GM18502 (cell line): ENCODE measurements around the gene PAQR5.
"Not testable (repeated sequence)": the region's sequence is repeated elsewhere in the genome, so short reads cannot be mapped to it uniquely, and the experiment has no call there.

Source experiments
- ATAC-seq: cut with Tn5 transposase; IDR thresholded peaks from one replicate; pipeline ENCODE4 v1.9.1; 2021; ENCODE audit warnings: mild to moderate bottlenecking; ENCODE audit not compliant: unreplicated experiment, poor library complexity

Gene PAQR5

DNA sequence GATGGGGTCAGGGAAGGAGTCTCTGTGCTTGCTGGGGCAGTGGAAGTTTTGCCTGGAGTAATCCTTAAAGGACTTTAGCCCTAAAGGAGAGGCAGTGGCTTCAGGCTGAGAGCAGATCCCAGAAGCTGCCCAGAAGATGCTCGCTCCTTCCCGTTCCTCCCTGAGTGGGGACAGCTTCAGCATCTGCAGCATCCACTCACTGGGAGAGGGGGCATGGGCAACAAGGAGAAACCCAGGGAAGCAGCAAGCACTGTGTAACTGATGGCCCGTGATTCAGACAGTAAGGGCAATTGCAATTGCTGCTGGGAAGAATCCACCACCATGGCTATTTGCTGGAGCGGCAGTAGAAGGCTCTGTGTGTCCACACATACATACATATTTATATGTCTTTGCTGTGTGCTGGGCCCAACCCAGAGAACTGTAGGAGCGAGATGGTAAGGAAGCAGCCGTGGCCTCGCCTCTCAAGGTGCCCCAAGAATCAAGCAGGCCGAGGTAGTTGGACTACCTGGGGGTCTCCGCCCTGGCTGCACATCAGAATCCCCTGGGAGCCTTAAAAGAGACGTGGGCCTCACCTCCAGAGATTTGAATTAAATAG is 5.8 kb upstream of the PAQR5 start:
- ATAC-seq, result no peak

DNA sequence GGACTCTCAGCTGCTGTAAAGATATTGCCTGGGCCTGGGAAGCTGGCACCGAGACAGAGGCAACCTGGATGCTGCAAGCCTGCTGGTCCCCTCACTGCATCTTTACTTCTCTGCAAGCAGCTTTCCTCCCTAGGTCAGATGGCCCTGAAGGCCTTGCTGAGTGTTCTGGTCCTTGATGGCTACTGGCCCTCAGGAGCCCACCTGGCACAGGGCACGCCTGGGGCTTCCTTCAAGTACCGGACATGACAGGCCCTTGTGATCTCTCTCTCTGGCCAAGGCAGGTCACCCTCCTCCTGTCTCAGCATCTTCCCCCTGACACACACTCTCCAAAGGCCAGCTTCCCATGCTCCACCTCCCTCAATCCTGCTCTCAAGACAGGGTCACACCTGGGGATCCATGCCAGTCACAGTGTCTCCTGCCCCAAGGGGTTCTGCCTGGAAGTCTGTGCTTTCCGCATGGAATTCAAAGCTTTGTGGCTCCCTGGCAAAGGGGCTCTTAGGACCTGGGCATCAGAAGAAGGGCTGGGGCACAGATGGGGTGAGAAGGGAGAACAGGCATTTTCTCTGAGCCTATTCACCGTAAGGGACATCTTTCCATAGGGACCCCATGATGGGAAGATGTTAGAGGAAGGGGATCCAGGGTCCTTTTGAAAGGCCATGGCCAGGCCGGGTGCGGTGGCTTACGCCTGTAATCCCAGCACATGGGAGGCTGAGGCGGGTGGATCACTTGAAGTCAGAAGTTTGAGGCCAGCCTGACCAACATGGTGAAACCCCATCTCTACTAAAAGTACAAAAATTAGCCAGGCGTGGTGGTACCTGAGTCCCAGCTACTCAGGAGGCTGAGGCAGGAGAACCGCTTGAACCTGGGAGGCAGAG is 4.7 kb upstream of the PAQR5 start:
- ATAC-seq, result no peak

DNA sequence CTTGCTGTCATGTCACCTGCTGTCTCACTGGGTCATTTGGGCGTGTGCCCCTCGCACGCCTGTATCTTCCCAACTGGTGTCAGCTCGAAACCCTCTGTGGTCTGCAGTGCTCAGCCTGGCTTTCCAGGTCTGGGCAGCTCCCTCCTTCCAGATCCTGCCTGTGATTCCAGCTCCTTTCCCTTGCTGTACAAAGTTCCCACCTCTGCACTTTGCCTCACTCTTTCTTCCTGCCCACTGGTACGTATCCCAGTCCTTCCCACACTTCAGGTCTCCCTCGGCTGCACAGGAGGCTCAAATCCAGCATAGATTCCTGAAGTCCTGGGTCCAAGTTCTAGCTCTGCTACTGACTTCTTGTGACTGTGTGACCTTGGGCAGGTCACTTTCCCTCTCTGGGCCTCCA is 2.1 kb upstream of the PAQR5 start:
- ATAC-seq, result no peak

DNA sequence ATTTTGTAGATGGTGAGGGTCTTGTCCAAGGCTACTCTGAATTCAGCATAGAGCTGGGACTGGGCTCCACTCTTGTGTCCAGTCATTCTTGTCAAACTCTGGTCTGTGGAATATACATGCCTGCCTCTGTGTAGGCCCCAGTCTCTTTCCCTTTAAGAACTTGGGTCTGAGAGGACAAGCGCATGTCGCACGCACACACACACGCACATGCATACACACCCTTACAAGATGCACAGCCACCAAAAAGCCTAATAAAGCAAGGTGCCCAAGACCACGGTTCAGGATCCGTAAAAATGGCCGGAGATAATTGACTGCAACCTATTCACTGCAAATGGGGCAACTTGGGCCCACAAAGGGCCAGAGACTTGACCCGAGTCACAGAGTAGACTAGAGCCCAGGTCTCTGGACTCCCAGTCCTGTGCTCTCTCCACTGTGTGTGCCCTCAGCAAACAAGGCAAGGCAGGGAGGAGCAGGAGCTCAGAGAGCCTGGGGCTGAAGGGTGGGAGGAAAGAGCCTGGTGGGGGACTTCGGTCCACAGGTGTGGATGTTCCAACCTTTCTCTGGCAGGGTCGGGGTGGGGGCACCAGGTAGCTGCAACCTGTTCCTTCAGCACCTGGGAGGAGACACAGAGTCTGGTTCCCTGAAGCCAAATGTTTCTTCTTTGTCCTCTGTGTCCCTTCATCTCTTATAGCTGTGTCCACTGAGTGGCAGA is 914 bp upstream of the PAQR5 start:
- no peak for ATAC-seq

DNA sequence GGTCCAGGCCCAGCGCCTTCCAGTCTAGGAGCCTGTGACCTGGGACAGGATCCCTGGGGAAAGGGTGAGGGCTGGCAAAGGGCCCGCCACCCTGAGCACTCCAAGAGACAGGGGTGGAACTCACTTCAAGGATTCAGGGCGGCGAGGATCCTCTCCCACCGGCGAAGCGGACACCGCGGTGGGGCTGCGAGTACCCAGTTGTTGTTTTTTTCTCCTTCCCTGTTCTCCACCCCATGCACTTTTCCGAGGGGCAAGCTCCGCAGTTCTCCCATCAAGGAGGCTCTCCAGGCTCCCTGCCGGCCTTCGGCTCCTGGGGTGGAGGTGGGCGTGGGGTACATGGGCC is 387 bp upstream of the PAQR5 start:
- no peak for ATAC-seq

DNA sequence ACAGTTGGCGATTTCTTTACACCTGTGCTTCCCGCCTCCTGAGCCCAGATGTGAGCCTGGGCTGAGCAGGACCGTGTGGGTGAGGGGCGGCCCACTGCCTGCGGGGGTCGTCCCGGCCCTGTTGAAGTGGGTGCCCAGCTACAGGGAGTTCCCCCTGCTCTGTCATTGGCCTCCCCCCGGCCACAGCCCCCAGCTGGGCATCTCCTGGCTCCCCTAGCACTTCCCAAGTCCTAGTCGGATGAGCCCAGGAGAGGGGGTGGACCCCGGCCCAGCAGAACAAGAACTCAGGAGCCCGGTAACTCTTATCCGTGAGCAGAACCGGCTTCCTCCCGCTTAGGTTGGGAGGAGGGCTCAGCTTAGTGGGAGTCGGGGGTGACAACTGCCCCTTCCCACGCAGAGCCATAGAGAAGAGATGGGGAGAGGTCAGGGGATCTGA is 757 bp downstream of the PAQR5 start:
- no peak for ATAC-seq

DNA sequence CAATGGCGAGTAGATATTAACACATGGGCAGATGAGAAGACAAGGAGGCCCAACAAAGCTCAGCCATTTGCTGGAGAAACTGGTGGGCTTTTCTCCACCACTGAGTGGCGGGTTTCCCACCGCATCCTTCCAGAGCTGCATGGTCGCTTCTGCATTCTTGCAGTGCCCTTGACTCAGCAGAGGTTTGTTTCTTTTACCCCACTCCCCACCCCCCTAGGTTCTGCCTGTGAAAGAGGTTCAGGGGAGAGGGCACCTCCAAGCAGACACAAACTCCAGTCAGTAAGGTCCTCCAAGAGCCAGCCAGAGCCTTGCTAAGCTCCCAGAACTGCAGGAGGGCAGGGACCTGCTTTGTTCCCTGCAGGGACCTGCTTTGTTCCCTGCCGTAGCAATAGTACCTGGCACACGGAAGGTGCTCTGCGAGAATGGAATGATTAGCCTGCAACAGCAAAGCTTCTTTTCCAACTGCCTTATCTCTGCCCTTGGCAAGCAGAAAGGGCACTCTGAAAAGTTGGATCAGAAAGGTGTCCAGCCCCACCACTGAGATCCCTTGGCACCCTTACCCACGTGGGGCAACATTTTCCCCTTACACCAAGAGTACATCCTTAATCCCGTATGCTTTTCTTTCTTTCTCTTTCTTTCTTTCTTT is 1.4 kb downstream of the PAQR5 start:
- no peak for ATAC-seq

DNA sequence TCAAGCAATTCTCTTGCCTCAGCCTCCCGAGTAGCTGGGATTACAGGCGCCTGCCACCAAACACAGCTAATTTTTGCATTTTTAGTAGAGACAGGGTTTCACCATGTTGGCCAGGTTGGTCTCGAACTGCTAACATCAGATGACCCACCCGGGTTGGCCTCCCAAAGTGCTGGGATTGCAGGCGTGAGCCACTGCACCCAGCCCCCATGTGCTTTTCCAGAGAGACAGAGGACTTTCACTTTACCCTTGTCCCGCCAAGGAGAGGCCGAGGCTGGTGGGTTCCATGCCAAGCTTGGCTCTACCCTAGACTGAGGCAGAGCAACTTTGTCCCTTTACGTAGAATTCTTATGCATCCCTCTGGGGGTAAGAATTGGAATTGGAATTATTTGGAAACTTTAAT is 2.4 kb downstream of the PAQR5 start:
- not testable (repeated sequence) for ATAC-seq

DNA sequence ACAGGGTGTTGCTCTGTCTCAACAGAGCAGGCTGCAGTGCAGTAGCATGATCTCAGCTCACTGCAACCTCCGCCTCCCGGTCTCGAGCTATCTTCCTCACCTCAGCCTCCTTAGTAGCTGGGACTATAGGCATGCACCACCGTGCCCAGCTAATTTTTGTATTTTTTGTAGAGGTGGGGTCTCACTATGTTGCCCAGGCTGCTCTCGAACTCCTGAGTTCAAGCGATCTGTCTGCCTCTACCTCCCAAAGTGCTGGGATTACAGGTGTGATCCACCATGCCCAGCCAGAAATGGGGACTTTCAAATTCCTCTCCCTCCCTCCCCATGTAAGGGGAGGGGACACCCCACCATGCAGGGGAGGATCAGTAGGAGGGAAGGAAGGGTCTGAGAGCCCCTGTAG is 3.4 kb downstream of the PAQR5 start:
- not testable (repeated sequence) for ATAC-seq

DNA sequence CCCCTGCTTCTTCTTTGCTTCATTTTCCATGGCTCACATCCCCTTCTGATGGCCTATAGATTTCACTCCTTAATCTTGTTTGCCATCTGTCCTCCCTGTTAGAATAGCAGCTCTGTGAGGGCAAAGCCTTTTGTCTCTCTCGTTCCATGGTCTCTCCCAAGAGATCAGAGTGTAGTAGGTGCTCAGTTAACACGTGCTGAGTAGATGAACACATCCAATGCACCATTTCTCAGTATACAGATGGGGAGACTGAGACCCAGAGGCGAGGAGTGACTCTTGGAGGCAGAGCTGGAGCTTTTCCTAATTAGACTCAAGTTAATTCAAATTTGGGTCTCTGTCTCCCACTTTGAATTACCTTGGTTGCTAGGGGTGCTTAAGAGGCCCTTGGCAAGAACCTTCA is 4.2 kb downstream of the PAQR5 start:
- ATAC-seq, result no peak

DNA sequence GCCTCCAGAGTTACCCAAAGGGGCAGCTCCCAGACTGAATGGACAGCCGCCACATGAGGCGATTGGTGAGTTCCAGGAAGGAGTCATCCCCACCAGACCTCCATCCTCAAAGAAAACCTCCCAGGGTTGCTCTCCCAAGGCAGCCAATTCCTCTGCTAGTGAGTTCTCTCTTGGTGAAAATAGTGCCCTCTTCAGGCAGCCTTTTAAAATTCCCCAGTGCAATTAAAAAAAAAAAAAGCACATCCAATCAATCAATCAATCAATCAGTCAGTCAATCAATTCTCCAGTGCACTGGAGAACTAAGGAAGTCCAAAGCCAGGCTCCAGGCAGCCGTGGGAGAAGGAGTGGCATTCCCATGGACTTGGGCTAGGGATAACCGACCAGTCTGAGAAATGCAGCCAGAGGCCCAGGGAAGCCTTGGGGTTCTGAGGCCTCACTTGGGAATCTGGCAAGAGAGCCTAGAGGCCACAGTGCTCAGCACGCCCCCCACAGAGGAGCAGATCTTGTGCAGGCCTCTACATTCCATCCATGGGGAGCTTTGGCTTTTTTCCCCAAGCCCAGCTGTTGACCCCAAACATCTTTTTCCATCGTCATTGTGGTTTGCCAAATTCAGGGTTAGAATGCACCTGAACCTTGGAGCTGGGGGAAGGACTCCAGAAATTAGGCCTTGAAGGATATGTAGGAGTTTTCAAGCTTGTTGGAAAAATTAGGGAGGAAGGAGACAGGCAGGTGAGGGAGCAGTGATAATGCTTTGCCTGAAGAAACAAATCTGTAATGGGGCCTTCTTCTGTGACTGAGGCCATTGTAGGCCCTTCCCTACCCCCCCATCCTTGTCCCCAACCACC is 4.8 kb downstream of the PAQR5 start:
- no peak for ATAC-seq

DNA sequence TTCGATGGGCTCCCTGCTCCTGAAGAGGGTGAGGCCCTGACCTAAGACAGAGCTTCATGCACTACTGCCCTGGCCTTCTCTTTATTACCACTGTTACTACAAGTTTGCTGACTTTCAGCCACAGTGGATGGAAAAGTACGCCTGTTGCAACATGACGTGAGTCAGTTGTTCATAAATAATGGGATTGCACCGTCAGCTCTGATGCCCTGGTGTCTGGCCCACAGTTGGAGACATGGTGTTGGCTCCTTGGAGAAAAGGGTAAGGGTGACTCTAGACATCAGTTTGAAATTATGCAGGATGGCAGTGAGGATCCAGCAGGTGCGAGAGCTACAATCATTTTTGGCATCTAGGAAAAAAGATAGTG is 5.5 kb downstream of the PAQR5 start:
- ATAC-seq, result no peak

DNA sequence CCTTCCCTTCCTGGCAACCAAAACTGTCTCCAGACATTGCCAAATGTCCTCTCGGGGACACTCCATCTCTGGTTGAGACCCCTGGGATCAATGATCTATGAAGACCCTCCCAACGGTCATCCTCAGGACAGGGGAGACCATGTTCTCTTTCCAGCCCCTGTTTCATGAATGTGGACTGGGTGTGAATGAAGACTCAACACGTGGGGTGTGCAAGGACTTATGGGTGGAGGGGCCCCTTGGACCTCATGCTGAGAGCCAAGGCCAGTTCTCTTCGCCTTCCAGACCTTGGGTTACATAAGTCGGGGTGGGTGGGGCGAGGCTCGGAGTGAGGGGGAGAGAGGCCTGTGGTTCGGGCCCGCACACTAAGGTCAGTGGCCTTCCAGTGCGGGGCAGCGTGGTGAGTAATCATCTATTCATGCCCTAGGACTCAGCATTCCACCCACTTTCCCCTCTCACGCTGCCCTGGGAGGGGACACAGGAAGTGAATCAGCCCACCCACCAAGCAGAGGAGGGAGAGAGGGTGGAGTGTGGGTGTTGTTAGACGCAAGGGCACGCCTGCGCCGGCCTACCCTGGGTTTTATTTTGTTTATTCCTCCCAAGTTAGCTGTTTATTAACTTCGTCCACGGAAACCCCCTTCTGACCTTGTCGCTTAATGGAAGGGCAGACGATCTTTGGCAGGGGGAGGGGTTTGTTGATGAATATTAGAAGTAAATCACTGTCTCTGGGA is 6.7 kb downstream of the PAQR5 start:
- no peak for ATAC-seq

DNA sequence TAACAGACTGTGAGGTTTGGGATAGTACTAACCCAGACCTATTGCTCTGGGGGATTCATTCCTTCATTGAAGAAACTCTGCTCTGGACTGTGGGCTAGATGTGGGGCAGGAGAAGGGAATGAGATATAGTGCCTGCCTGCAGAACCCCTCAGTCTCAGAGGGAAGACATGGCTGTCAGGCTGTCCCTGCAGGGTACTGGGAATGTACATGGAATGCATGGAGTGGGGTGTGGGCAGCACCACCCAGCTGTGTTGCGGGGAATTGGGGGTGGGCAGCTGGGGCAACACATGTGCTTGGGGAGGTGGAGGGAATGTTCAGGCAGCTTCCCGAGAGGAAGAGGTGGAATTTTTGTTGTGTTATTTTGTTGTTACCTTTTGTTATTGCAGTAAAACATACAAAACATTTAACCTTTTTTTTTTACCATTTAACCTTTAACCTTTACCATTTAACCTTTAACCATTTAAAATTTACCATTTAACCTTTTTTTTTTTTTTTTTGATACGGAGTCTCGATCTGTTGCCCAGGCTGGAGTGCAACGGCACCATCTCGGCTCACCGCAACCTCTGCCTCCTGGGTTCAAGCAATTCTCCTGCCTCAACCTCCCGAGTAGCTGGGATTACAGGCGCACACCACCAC is 7.3 kb downstream of the PAQR5 start:
- ATAC-seq, result no peak

DNA sequence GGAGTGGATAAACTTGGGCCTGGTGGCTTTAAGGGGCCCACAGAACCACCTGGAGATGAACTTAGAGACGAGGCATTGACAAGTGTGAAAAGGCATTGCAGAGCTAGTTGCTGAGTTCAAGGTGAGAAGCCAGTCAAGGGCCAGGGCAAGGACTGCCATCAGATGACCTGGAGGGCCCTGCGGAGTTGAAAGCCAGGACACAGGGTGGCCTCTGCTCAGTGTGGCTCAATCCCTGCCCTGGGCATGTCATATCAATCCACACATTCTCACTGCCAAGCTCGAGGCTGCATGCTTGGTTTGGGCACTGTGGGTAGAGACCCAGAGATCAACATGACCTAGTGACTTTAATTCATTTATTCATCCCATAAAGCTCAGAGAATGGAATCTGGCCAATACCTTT is 9.2 kb downstream of the PAQR5 start:
- ATAC-seq, result no peak

DNA sequence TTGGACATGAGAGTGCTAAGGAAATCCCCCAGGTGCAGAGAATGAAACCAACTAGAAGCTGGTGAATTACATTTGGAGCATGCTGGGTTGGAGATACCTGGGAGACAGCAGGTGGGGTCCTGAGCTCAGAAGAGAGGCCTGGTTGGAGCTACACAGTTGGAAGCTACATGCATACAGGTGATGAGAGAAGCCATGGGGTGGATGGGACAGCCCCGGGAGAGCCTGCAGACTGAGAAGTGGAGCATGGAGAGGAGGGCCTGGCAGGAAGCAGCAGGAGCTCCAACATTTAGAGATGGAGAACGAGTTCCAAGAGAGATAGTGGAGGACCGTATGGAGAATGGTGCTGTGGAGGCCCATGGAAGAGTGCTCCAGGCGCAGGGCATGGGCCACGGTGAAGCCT is 10.2 kb downstream of the PAQR5 start:
- ATAC-seq, result no peak

DNA sequence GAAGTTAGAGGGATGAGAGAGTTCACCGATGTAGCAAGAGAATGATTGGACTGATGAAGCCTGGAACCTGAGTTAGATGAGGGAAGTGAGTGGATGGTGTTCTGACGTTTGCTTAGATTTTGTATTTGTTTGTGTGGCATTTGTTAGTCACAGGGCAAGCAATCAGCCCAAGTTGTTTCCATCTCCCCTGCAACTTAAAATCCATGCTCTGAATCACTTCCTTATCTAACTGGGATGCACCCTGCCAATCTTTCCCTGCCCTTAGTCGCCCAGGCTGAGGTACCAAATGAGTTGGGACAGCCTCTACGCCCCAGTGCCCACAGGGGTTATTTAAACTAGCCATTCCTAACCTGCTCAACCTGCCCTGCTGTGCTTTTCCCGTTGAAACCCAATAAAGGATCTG is 12.6 kb downstream of the PAQR5 start:
- no peak for ATAC-seq

DNA sequence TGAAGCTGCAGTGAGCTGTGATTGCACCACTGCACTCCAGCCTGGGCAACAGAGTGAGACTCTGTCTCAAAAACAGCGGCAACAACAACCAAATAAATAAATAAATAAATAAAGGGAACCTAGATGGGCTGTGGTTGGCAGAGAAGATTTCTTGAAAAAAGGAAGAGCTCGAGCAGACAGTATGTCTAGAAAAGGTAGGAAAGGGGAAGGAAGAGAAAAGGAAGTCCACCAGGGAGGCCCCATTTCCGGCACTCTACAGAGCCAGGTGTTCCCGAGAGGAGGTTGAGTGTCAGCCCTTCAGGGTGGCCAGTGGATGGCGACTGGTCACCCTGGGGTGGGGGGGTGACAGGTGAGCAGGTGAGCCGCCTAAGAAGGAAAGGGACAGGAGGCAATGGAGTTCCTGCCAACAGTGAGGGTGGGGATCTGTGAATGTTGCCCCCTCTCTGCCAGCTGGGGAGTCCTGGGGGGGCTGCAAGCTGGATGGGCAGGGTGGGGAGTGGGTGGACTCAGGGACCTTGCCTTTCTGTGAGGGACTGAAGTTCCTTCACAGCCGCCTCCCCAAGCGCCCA is 14.8 kb downstream of the PAQR5 start:
- ATAC-seq, result no peak

DNA sequence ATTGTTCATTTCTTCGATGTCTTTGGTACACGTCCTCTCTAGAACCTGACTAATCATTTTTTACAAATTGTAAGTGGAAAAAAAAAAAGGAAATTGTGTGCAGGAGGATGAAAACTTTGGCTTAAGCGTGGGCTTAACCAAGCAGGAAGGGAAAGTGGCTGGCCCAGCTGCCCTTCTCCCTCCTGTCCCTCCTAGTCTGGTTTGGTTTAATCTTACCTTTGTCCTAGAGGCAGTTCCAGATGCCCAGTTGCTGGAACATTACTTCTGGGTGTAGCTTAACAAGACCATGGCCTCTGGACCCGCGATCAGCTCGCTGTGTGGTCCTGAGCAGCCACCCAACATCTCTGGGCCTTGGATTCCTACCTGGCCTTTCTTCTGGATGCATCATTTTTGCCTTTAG is 15.4 kb downstream of the PAQR5 start:
- ATAC-seq, result no peak
